Smooth muscle cell (in vitro differentiated cells): ENCODE measurements around the gene SLC25A19. TPM values are rescaled to one million over a fixed set of nuclear protein-coding genes. Genes with fewer than 3 reads are reported as not detected.

Source experiments
- DNase-seq: peaks from one replicate; lab custom pipeline; 2025; ENCODE audit not compliant: unreplicated experiment; lab: John Stamatoyannopoulos, UW
- H2AFZ ChIP-seq: fragments of 200-600 bp; sonication (generic); 2 replicates; pipeline ENCODE4 v1.6.0; 2016; ENCODE audit warnings: antibody characterized with exemption, low read depth, mild to moderate bottlenecking
- H3F3A ChIP-seq: fragments of 200-600 bp; sonication (generic); 2 replicates; pipeline ENCODE4 v1.6.0; 2017; ENCODE audit warnings: antibody characterized with exemption, low read depth
- H3K27ac ChIP-seq: fragments of 200-600 bp; sonication (generic); 2 replicates; pipeline ENCODE4 v1.5.1; 2016; ENCODE audit warnings: low read depth, mild to moderate bottlenecking
- H3K27me3 ChIP-seq: fragments of 200-600 bp; sonication (generic); 2 replicates; pipeline ENCODE4 v1.6.1; 2016; ENCODE audit warnings: low read depth, mild to moderate bottlenecking
- H3K36me3 ChIP-seq: fragments of 200-600 bp; sonication (generic); 2 replicates; pipeline ENCODE4 v1.5.1; 2016; ENCODE audit warnings: low read depth
- H3K4me1 ChIP-seq: fragments of 200-600 bp; sonication (generic); 2 replicates; pipeline ENCODE4 v1.5.1; 2016; ENCODE audit warnings: low read depth
- H3K4me2 ChIP-seq: fragments of 200-600 bp; sonication (generic); 2 replicates; pipeline ENCODE4 v1.6.0; 2016; ENCODE audit warnings: mild to moderate bottlenecking
- H3K4me3 ChIP-seq: fragments of 200-600 bp; sonication (generic); 2 replicates; pipeline ENCODE4 v1.5.1; 2016; ENCODE audit warnings: mild to moderate bottlenecking
- H3K79me2 ChIP-seq: fragments of 200-600 bp; sonication (generic); 2 replicates; pipeline ENCODE4 v1.6.0; 2016; ENCODE audit warnings: low read depth, mild to moderate bottlenecking
- H3K9ac ChIP-seq: fragments of 200-600 bp; sonication (generic); 2 replicates; pipeline ENCODE4 v1.6.0; 2016; ENCODE audit warnings: low read depth
- H3K9me3 ChIP-seq: fragments of 200-600 bp; sonication (generic); replicated peaks from 2 replicates; pipeline ENCODE4 v1.5.1; 2016; ENCODE audit warnings: low read depth
- H4K20me1 ChIP-seq: fragments of 200-600 bp; sonication (generic); 2 replicates; pipeline ENCODE4 v1.6.0; 2016; ENCODE audit warnings: low read depth
- CTCF ChIP-seq: fragments of 200-600 bp; sonication (generic); IDR thresholded peaks from 2 replicates; pipeline ENCODE4 v1.5.1; 2017; ENCODE audit warnings: borderline replicate concordance, mild to moderate bottlenecking, antibody characterized with exemption; ENCODE audit not compliant: insufficient read depth, poor library complexity, severe bottlenecking
- WGBS: methylation state at CpG from one replicate; pipeline ENCODE4 v1.1.7; 2016; ENCODE audit warnings: low lambda C conversion rate; 5-methylcytosine and 5-hydroxymethylcytosine counted together
- polyA plus RNA-seq: library from polyadenylated mRNA; unstranded; fragments of >200 nt; fragmentation: Nextera tagmentation; extraction: Ambion mirVana; gene quantifications from 2 replicates; pipeline ENCODE4 v1.2.1, GENCODE V29; 2016
- total RNA-seq: library from RNA; depleted of rRNA; stranded (reverse); fragments of >200 nt; gene quantifications from 2 replicates; pipeline ENCODE4 v1.2.3, GENCODE V29; 2014

The SLC25A19 gene
- total and polyA plus RNA-seq, 2 experiments from 2014 or later: 1.9 to 3.6 TPM

- Histone ChIP-seq H3K4me1 (no peaks in the 10 kb centered on the region), H3K4me2 (no peak overlapping the region), H3K4me3 (no peak overlapping the region), H3K27me3 (no peaks in the 10 kb centered on the region), H3F3A (peaks cover 8% of the 10 kb centered on the region), H3K36me3 (no peaks in the 10 kb centered on the region), H3K9ac (no peak overlapping the region), H3K9me3 (no peaks in the 10 kb centered on the region), H3K79me2 (no peaks in the 10 kb centered on the region), H4K20me1 (peaks cover 7% of the 10 kb centered on the region), H3K27ac (no peak overlapping the region), H2AFZ (no peak overlapping the region)
- no peak for TF ChIP-seq CTCF
- whole genome bisulfite sequencing: 96% methylated on average over 12 of the region's 12 CpGs
- DNase-seq: no peak
Measured at GRCh38 chr17:75237100-75238014, 51.9 kb downstream of the SLC25A19 start.

- H3K27ac ChIP-seq: no peak overlapping the region
- peaks cover 8% of the 10 kb centered on the region for H3F3A ChIP-seq
- WGBS: 98% methylated on average over 12 of the region's 13 CpGs
- H3K4me3 ChIP-seq: no peak overlapping the region
- no peak for TF ChIP-seq CTCF
- H2AFZ ChIP-seq: no peak overlapping the region
- H3K4me2 ChIP-seq: no peak overlapping the region
- H3K9ac ChIP-seq: no peak overlapping the region
- no peak for DNase-seq
- H3K79me2 ChIP-seq: no peaks in the 10 kb centered on the region
- no peaks in the 10 kb centered on the region for H3K4me1 ChIP-seq
- H3K36me3 ChIP-seq: no peaks in the 10 kb centered on the region
- H3K27me3 ChIP-seq: no peaks in the 10 kb centered on the region
- no peaks in the 10 kb centered on the region for H3K9me3 ChIP-seq
- no peaks in the 10 kb centered on the region for H4K20me1 ChIP-seq
Measured at GRCh38 chr17:75232786-75233185, 56.4 kb downstream of the SLC25A19 start.

- no peak overlapping the region for H3K27ac ChIP-seq
- no peak overlapping the region for H3K9ac ChIP-seq
- no peaks in the 10 kb centered on the region for H3K36me3 ChIP-seq
- no peak overlapping the region for H3K4me3 ChIP-seq
- H3K4me2 ChIP-seq: no peak overlapping the region
- peaks cover 1% of the 10 kb centered on the region for H3F3A ChIP-seq
- H2AFZ ChIP-seq: no peak overlapping the region
- no peaks in the 10 kb centered on the region for H3K27me3 ChIP-seq
- no peaks in the 10 kb centered on the region for H3K4me1 ChIP-seq
- no peaks in the 10 kb centered on the region for H3K79me2 ChIP-seq
- WGBS: 98% methylated on average over 18 of the region's 18 CpGs
- no peak for TF ChIP-seq CTCF
- H3K9me3 ChIP-seq: no peaks in the 10 kb centered on the region
- no peak for DNase-seq
- no peaks in the 10 kb centered on the region for H4K20me1 ChIP-seq
Measured at GRCh38 chr17:75231741-75232464, 57.3 kb downstream of the SLC25A19 start.
